ENCODE data around the gene MAGEB10. TPM values are rescaled to one million over a fixed set of nuclear protein-coding genes. Genes with fewer than 3 reads are reported as not detected.
"Not testable (repeated sequence)": the region's sequence is repeated elsewhere in the genome, so short reads cannot be mapped to it uniquely, and the experiment has no call there.

The MAGEB10 gene
- total RNA-seq, 2 experiments from 2014 or later, result not detected

- Mint-ChIP-seq H3K27me3 (no peaks in the 10 kb centered on the region), H3K27ac (no peak overlapping the region), H3K9me3 (no peaks in the 10 kb centered on the region), H3K36me3 (ENCODE audit: low read depth) (no peaks in the 10 kb centered on the region), H3K4me3 (no peak overlapping the region), H3K4me1 (ENCODE audit: low read depth) (no peaks in the 10 kb centered on the region)
- TF ChIP-seq, protein P1, sequence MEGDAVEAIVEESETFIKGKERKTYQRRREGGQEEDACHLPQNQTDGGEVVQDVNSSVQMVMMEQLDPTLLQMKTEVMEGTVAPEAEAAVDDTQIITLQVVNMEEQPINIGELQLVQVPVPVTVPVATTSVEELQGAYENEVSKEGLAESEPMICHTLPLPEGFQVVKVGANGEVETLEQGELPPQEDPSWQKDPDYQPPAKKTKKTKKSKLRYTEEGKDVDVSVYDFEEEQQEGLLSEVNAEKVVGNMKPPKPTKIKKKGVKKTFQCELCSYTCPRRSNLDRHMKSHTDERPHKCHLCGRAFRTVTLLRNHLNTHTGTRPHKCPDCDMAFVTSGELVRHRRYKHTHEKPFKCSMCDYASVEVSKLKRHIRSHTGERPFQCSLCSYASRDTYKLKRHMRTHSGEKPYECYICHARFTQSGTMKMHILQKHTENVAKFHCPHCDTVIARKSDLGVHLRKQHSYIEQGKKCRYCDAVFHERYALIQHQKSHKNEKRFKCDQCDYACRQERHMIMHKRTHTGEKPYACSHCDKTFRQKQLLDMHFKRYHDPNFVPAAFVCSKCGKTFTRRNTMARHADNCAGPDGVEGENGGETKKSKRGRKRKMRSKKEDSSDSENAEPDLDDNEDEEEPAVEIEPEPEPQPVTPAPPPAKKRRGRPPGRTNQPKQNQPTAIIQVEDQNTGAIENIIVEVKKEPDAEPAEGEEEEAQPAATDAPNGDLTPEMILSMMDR (IDR thresholded peaks at IDR 0.05), result no peak
- ChIA-PET POLR2A (no interaction called here), CTCF (no interaction called here)
- DNase-seq (no peak), ATAC-seq (ENCODE audit: poor library complexity) (no peak)
- no peak overlapping the region for H3K4me3 ChIP-seq (ENCODE audit: low read length)
- H3K27ac ChIP-seq (ENCODE audit: low read depth in 1 of 2, low read length in 2 of 2), result no peak overlapping the region
- H3K9me3 ChIP-seq (ENCODE audit: control insufficient read depth in 1 of 2, insufficient read depth in 1 of 2, low read length in 2 of 2), result peaks cover 0 to 18% of the 10 kb centered on the region in 2 experiments
- H3K27me3 ChIP-seq (ENCODE audit: control insufficient read depth in 1 of 2, insufficient read depth in 2 of 2, low read length in 2 of 2), result no peaks in the 10 kb centered on the region
- intact Hi-C loops (cut with DNase I, micrococcal nuclease), result no loop called here
- no peaks in the 10 kb centered on the region for H3K4me1 ChIP-seq (ENCODE audit: insufficient read depth, low read length)
- no peaks in the 10 kb centered on the region for H3K36me3 ChIP-seq (ENCODE audit: insufficient read depth, low read length)
Measured at GRCh38 chrX:27808226-27808625, 436 bp downstream of the MAGEB10 start.

DNA sequence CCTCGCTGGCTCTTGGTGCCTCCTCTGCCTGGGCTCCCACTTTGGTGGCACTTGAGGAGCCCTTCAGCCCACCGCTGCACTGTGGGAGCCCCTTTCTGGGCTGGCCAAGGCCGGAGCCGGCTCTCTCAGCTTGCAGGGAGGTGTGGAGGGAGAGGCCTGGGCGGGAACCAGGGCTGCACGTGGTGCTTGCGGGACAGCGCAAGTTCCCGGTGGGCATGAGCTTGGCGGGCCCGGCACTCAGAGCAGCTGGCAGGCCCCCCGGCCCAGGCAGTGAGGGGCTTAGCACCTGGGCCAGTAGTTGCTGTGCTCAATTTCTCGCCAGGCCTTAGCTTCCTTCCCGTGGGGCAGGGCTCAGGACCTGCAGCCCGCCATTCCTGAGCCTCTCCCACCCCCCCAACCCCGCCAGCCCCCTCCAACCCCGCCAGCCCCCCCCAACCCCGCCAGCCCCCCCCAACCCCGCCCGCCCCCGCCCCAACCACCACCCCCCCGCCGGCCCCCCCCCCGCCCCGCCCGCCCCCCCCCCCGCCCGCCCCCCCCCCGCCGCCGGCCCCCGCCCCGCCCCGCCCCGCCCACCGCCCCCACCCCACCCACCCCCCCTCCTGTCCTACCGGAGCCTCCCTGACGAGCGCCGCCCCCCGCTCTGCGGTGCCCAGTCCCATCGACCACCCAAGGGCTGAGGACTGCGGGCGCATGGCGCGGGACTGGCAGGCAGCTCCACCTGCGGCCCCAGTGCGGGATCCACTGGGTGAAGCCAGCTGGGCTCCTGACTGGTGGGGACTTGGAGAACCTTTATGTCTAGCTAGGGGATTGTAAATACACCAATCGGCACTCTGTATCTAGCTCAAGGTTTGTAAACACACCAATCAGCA, 1.4 kb downstream of the MAGEB10 start:
- H3K27me3 ChIP-seq (ENCODE audit: control insufficient read depth in 1 of 2, insufficient read depth in 2 of 2, low read length in 2 of 2); H3K27me3 Mint-ChIP-seq; ATAC-seq (ENCODE audit: poor library complexity); H3K4me3 ChIP-seq (ENCODE audit: low read length); H3K4me3 Mint-ChIP-seq; H3K27ac ChIP-seq (ENCODE audit: low read depth in 1 of 2, low read length in 2 of 2); H3K9me3 Mint-ChIP-seq; POLR2A ChIA-PET; intact Hi-C loops (cut with DNase I, micrococcal nuclease); DNase-seq; CTCF ChIA-PET; H3K4me1 ChIP-seq (ENCODE audit: insufficient read depth, low read length); H3K36me3 ChIP-seq (ENCODE audit: insufficient read depth, low read length); H3K36me3 Mint-ChIP-seq (ENCODE audit: low read depth); H3K27ac Mint-ChIP-seq; H3K4me1 Mint-ChIP-seq (ENCODE audit: low read depth): not testable (repeated sequence)
- H3K9me3 ChIP-seq (ENCODE audit: control insufficient read depth in 1 of 2, insufficient read depth in 1 of 2, low read length in 2 of 2), result peaks cover 0 to 18% of the 10 kb centered on the region in 2 experiments

DNA sequence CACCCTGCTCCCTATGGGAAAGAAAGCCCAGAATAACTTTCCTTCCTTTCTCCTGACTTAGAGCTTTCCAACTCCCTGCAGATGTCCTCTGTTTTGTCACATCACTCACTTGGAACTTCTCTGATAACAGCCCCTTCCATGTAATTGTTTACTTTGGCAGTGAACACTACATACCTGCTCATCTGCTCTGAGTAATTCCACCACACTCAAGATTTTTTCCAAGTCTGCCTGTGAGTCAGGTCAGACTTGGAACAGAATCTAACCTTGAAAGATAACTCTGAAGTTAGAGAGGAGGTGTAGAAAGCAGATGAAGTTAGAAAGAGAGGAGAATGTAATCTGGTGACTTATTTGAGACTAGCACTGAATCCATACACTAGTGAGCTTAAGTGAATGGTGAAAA, 7.4 kb downstream of the MAGEB10 start:
- Histone ChIP-seq H3K9me3 (ENCODE audit: control insufficient read depth in 1 of 2, insufficient read depth in 1 of 2, low read length in 2 of 2) (no peaks in the 10 kb centered on the region), H3K4me3 (ENCODE audit: low read length) (no peak overlapping the region), H3K36me3 (ENCODE audit: insufficient read depth, low read length) (no peaks in the 10 kb centered on the region), H3K4me1 (ENCODE audit: insufficient read depth, low read length) (no peaks in the 10 kb centered on the region), H3K27ac (ENCODE audit: low read depth in 1 of 2, low read length in 2 of 2) (no peak overlapping the region), H3K27me3 (ENCODE audit: control insufficient read depth in 1 of 2, insufficient read depth in 2 of 2, low read length in 2 of 2) (no peaks in the 10 kb centered on the region)
- no peaks in the 10 kb centered on the region for H3K9me3 Mint-ChIP-seq
- H3K4me1 Mint-ChIP-seq (ENCODE audit: low read depth), result no peaks in the 10 kb centered on the region
- DNase-seq, result no peak
- no peaks in the 10 kb centered on the region for H3K27me3 Mint-ChIP-seq
- ATAC-seq (ENCODE audit: poor library complexity), result no peak
- ChIA-PET CTCF (no interaction called here), POLR2A (no interaction called here)
- intact Hi-C loops (cut with DNase I, micrococcal nuclease), result no loop called here
- H3K27ac Mint-ChIP-seq, result no peak overlapping the region
- H3K36me3 Mint-ChIP-seq (ENCODE audit: low read depth), result no peaks in the 10 kb centered on the region
- TF ChIP-seq, protein P1 (IDR thresholded peaks at IDR 0.05), result no peak
- H3K4me3 Mint-ChIP-seq, result no peak overlapping the region

GRCh38 chrX:27823812-27824211, 16.0 kb downstream of the MAGEB10 start:
- Mint-ChIP-seq H3K4me1 (ENCODE audit: low read depth) (no peaks in the 10 kb centered on the region), H3K36me3 (ENCODE audit: low read depth) (no peaks in the 10 kb centered on the region), H3K4me3 (no peak overlapping the region), H3K9me3 (peaks cover 2% of the 10 kb centered on the region), H3K27ac (no peak overlapping the region), H3K27me3 (no peaks in the 10 kb centered on the region)
- ChIA-PET POLR2A (no interaction called here), CTCF (no interaction called here)
- no peaks in the 10 kb centered on the region for H3K9me3 ChIP-seq (ENCODE audit: control insufficient read depth in 1 of 2, insufficient read depth in 1 of 2, low read length in 2 of 2)
- no peak for ATAC-seq (ENCODE audit: poor library complexity)
- no peaks in the 10 kb centered on the region for H3K36me3 ChIP-seq (ENCODE audit: insufficient read depth, low read length)
- intact Hi-C loops (cut with DNase I, micrococcal nuclease), result no loop called here
- no peaks in the 10 kb centered on the region for H3K4me1 ChIP-seq (ENCODE audit: insufficient read depth, low read length)
- TF ChIP-seq, protein P1 (IDR thresholded peaks at IDR 0.05), result no peak
- no peak overlapping the region for H3K27ac ChIP-seq (ENCODE audit: low read depth in 1 of 2, low read length in 2 of 2)
- DNase-seq, result no peak
- H3K27me3 ChIP-seq (ENCODE audit: control insufficient read depth in 1 of 2, insufficient read depth in 2 of 2, low read length in 2 of 2), result no peaks in the 10 kb centered on the region
- H3K4me3 ChIP-seq (ENCODE audit: low read length), result no peak overlapping the region
